K562 (cell line): Measurements from ENCODE around the gene TMEM131L. TPM values are rescaled to one million over a fixed set of nuclear protein-coding genes. Genes with fewer than 3 reads are reported as not detected.

Experiments
- ATAC-seq: fragments of 200-7000 bp; cut with Tn5 transposase; 3 replicates; pipeline ENCODE4 v1.9.1; 2020; ENCODE audit warnings: moderate library complexity
- BruUV-seq: library from RNA; stranded (reverse); fragments of 400-500 nt; replicated peaks from 2 replicates; lab custom pipeline; 2021; lab: Mats Ljungman, UMichigan
- CTCF ChIA-PET: fragments of 300-600 bp; formaldehyde crosslinking; extraction: SDS; loops from one replicate; lab custom pipeline; 2021; ENCODE audit warnings: low intra/inter-chr PET ratio; lab: Yijun Ruan, JAX
- POLR2A ChIA-PET: fragments of 300-600, 350-650 bp; sonication (Branson Sonifier 250); formaldehyde crosslinking; extraction: SDS; loops from one replicate; lab custom pipeline; 2021; ENCODE audit warnings: antibody characterized with exemption, inconsistent platforms; lab: Yijun Ruan, JAX
- DNase-seq, 4 experiments: peaks; one replicate each; pipeline versions ENCODE4 v3.0.0 to v3.0.0-alpha.2; 2011 to 2018; ENCODE audit warnings: low spot score in 3 of 4, mixed read lengths in 3 of 4; ENCODE audit errors: extremely low read depth in 1 of 4
- FAIRE-seq: peaks from 2 replicates; lab custom pipeline; 2011; peaks lifted over from hg19 to GRCh38; lab: Jason Lieb, UNC
- H2AFZ ChIP-seq: 2 replicates; pipeline ENCODE4 v1.6.0; 2011; ENCODE audit warnings: low read depth, low read length, control low read depth, inconsistent platforms
- H3K27ac ChIP-seq: fragments of 200-600 bp; 3 replicates; pipeline ENCODE4 v1.8.0; 2011; ENCODE audit warnings: low read depth, mild to moderate bottlenecking, control low read depth, inconsistent platforms, low read length, moderate library complexity, mixed read lengths; ENCODE audit errors: extremely low read depth
- H3K27me3 ChIP-seq, 2 experiments: fragments of 300-600 bp in 1 of 2; 2 replicates in 1 of 2; 3 replicates in 1 of 2; pipeline versions ENCODE4 v1.6.0 to v1.8.0; 2011; ENCODE audit warnings: inconsistent platforms in 2 of 2, low read length in 2 of 2, mild to moderate bottlenecking in 1 of 2, mixed read lengths in 1 of 2, moderate library complexity in 1 of 2; ENCODE audit not compliant: control insufficient read depth in 2 of 2, insufficient read depth in 2 of 2
- H3K36me3 ChIP-seq: fragments of 300-600 bp; 3 replicates; pipeline ENCODE4 v1.8.0; 2011; ENCODE audit warnings: mild to moderate bottlenecking, low read length, inconsistent platforms; ENCODE audit not compliant: control insufficient read depth, insufficient read depth
- H3K4me1 ChIP-seq, 2 experiments: fragments of 200-600 bp in 1 of 2; replicated peaks in 1 of 2; 2 replicates in 1 of 2; 3 replicates in 1 of 2; pipeline versions ENCODE4 v1.5.1 to v1.8.0; 2011; ENCODE audit warnings: inconsistent platforms in 2 of 2, low read length in 2 of 2, mild to moderate bottlenecking in 1 of 2, mixed read lengths in 1 of 2, moderate library complexity in 1 of 2; ENCODE audit not compliant: control insufficient read depth in 2 of 2, insufficient read depth in 2 of 2
- H3K4me2 ChIP-seq: 2 replicates; pipeline ENCODE4 v1.6.1; 2011; ENCODE audit warnings: low read length, control low read depth, inconsistent platforms, mixed read lengths; ENCODE audit not compliant: insufficient read depth
- H3K4me3 ChIP-seq: fragments of 200-600 bp; sonication (generic), shearing (Covaris generic); 2 replicates; pipeline ENCODE4 v1.5.1; 2016; ENCODE audit warnings: control low read depth, inconsistent platforms
- H3K79me2 ChIP-seq: fragments of 200-600 bp; 3 replicates; pipeline ENCODE4 v1.8.0; 2011; ENCODE audit warnings: low read length, inconsistent platforms; ENCODE audit not compliant: control insufficient read depth, insufficient read depth
- H3K9ac ChIP-seq, 2 experiments: 2 replicates each; pipeline versions ENCODE4 v1.6.0 to v1.6.1; 2011; ENCODE audit warnings: low read depth in 2 of 2, low read length in 2 of 2, control low read depth in 1 of 2, inconsistent platforms in 1 of 2, mild to moderate bottlenecking in 1 of 2, mixed read lengths in 1 of 2; ENCODE audit not compliant: insufficient read depth in 1 of 2
- H3K9me1 ChIP-seq: one replicate; pipeline ENCODE4 v1.6.0; 2011; ENCODE audit warnings: inconsistent platforms, mild to moderate bottlenecking, low read length, moderate library complexity; ENCODE audit not compliant: control insufficient read depth, insufficient read depth
- H3K9me3 ChIP-seq: replicated peaks from 2 replicates; pipeline ENCODE4 v1.5.1; 2011; ENCODE audit warnings: low read depth, low read length, inconsistent platforms; ENCODE audit not compliant: control insufficient read depth, insufficient read depth
- H4K20me1 ChIP-seq: replicated peaks from 2 replicates; pipeline ENCODE4 v1.6.1; 2011; ENCODE audit warnings: low read length, inconsistent platforms, mixed read lengths; ENCODE audit not compliant: control insufficient read depth, insufficient read depth
- BCL6 ChIP-seq: fragments of 250-450 bp; sonication (Bioruptor Pico); IDR thresholded peaks from 2 replicates; pipeline ENCODE4 v1.4.0; 2020
- CHD1 ChIP-seq: fragments of 200-600 bp; sonication (generic); IDR thresholded peaks from one replicate; pipeline ENCODE4 v1.6.1; 2012; ENCODE audit warnings: mild to moderate bottlenecking, moderate library complexity, low read length, inconsistent platforms
- CUX1 ChIP-seq: fragments of 200-800 bp; sonication (Bioruptor generic); IDR thresholded peaks from 2 replicates; pipeline ENCODE4 v1.6.1; 2016; ENCODE audit warnings: missing genetic modification characterization, missing compliant biosample characterization
- E2F4 ChIP-seq: sonication (generic); formaldehyde crosslinking; IDR thresholded peaks from 2 replicates; pipeline ENCODE4 v1.8.0; 2022; ENCODE audit warnings: mild to moderate bottlenecking, low read depth, missing genetic modification reagents
- ESRRB ChIP-seq: fragments of 250-450 bp; sonication (Bioruptor Pico); IDR thresholded peaks from 2 replicates; pipeline ENCODE4 v1.5.0; 2020; ENCODE audit warnings: mild to moderate bottlenecking, moderate library complexity, borderline replicate concordance
- HOMEZ ChIP-seq: fragments of 250-450 bp; sonication (Bioruptor Pico); IDR thresholded peaks from 2 replicates; pipeline ENCODE4 v1.4.0; 2020; ENCODE audit warnings: mild to moderate bottlenecking, moderate library complexity
- PYGO2 ChIP-seq: fragments of 450-650 bp; IDR thresholded peaks from 2 replicates; pipeline ENCODE4 v1.6.1; 2016; ENCODE audit warnings: mild to moderate bottlenecking, missing genetic modification characterization, moderate library complexity, missing compliant biosample characterization
- SAFB ChIP-seq: fragments of 200-400 bp; formaldehyde crosslinking; IDR thresholded peaks from 2 replicates; pipeline ENCODE4 v1.6.1; 2017; ENCODE audit warnings: low read depth, low read length, borderline replicate concordance
- ZC3H11A ChIP-seq: IDR thresholded peaks from 2 replicates; pipeline ENCODE4 v1.6.1; 2012; ENCODE audit warnings: low read depth, low read length, improper control_type of control experiment
- ZMIZ1 ChIP-seq, 2 experiments: fragments of 150-350 bp in 1 of 2; IDR thresholded peaks; 2 replicates each; pipeline ENCODE4 v1.6.1; 2012 to 2016; ENCODE audit warnings: low read depth in 2 of 2, low read length in 2 of 2, mild to moderate bottlenecking in 1 of 2, moderate library complexity in 1 of 2
- ZZZ3 ChIP-seq: fragments of 450-650 bp; IDR thresholded peaks from 2 replicates; pipeline ENCODE4 v1.6.1; 2016; ENCODE audit warnings: antibody characterized with exemption, mild to moderate bottlenecking, moderate library complexity
- WGBS: fragments of 100-300 bp; shearing (Covaris generic); methylation state at CpG from one replicate; pipeline ENCODE4 v1.1.6; 2016; ENCODE audit warnings: low coverage, mixed read lengths; ENCODE audit not compliant: insufficient coverage; ENCODE audit errors: missing lambda C conversion rate; 5-methylcytosine and 5-hydroxymethylcytosine counted together
- in situ Hi-C: fragments of 300-500 bp; cut with MboI; formaldehyde crosslinking; loops from 4 replicates; pipeline ENCODE4 v1.15.0; 2018; ENCODE audit warnings: inconsistent platforms, mixed read lengths
- intact Hi-C: fragments of 100-400 bp; cut with micrococcal nuclease; formaldehyde crosslinking; loops from 2 replicates; pipeline ENCODE4 v1.14.2; 2022
- polyA plus RNA-seq, 8 experiments: library from polyadenylated mRNA; depleted of rRNA in 4 of 8; stranded (reverse) in 5 of 8; unstranded in 3 of 8; fragments of >200 nt; fragmentation: Nextera tagmentation in 2 of 8; fragmentation: Illumina TruSeq in 1 of 8; extraction: Ambion mirVana in 2 of 8; extraction: Trizol in 1 of 8; gene quantifications; 2 replicates each; pipeline versions ENCODE4 v1.2.1 to v1.2.3, GENCODE V29; 2011 to 2014; ENCODE audit warnings: inconsistent platforms in 1 of 8, missing spikeins in 1 of 8
- total RNA-seq, 7 experiments: library from RNA; depleted of rRNA in 6 of 7; stranded (reverse); fragments of >200 nt in 6 of 7; fragmentation: Illumina TruSeq in 2 of 7; extraction: Trizol in 2 of 7; gene quantifications; 2 replicates each; pipeline versions ENCODE4 v1.2.1 to v1.2.3, GENCODE V29; 2011 to 2021; ENCODE audit warnings: low replicate concordance in 1 of 7

The TMEM131L gene
- total and polyA plus RNA-seq, 9 of the 15 experiments (the other 6 are each of a cell fraction or from before 2014, with no cell fraction given): 1.2 to 20.8 (median 12.9) TPM

- Histone ChIP-seq H3K4me2 (no peak overlapping the region), H3K4me1 (no peaks in the 10 kb centered on the region), H3K79me2 (no peaks in the 10 kb centered on the region), H3K27me3 (no peaks in the 10 kb centered on the region), H3K36me3 (peaks cover 74% of the 10 kb centered on the region), H3K4me3 (no peak overlapping the region), H3K27ac (no peak overlapping the region), H2AFZ (no peak overlapping the region), H3K9me3 (no peaks in the 10 kb centered on the region; the same call in 1 of the 2 replicates), H4K20me1 (no peaks in the 10 kb centered on the region), H3K9ac (no peak overlapping the region), H3K9me1 (peaks cover 6% of the 10 kb centered on the region)
- no peak for DNase-seq
- intact Hi-C loops (no loop called here), in situ Hi-C loops (no loop called here)
- ChIA-PET CTCF (no interaction called here), POLR2A (interaction anchor here (1.3 kb wide), 1 partner anchor 11 kb away, joined by 5 read pairs; no protein-coding TSS in a partner anchor)
- BruUV-seq: no TSS peak
- WGBS: 100% methylated on average over 2 of the region's 2 CpGs
- FAIRE-seq: no peak
- no peak for ATAC-seq
- TF ChIP-seq SAFB (no peak), ZC3H11A (no peak), ZZZ3 (no peak), E2F4 (CRISPR knock-in tag) (no peak), PYGO2 (tag) (no peak), ZMIZ1 (IDR thresholded peaks at IDR 0.05; ENCODE audit: low read depth in 2 of 2, low read length in 2 of 2) (no peak), BCL6 (CRISPR knock-in tag) (no peak), CHD1 (no peak), ESRRB (CRISPR knock-in tag) (no peak), CUX1 (CRISPR knock-in tag) (no peak), HOMEZ (CRISPR knock-in tag) (no peak)
Measured at GRCh38 chr4:153603258-153603657, 137.1 kb downstream of the TMEM131L start.
